Measurements from ENCODE around the gene QPCT. TPM values are rescaled to one million over a fixed set of nuclear protein-coding genes. Genes with fewer than 3 reads are reported as not detected.

The QPCT gene
- total RNA-seq, 1 donor from 2014 or later = not detected

DNA sequence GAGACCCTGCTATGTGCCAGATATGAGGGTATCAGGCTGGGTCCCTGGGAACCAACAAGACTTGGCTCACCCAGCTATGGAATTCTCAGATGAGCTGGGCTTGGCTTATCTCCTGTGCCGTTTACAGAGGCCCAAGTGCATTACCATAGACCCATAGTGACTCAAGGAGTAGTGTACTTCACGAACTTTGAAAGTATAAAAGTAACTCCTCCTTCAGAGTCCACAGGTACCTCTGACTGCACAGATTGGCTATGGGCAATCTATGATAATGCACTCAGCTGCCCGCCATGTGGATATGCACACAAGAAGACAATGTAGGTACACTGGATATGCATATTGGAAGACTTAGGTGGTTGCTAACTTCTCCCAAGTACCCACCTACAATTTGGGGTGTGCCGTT lies 78.4 kb downstream of the QPCT start:
- Mint-ChIP-seq H3K9me3 (ENCODE audit: unreplicated experiment) (no peaks in the 10 kb centered on the region), H3K4me3 (ENCODE audit: unreplicated experiment) (no peak overlapping the region)

More for the DNA sequence above, 78.4 kb downstream of the QPCT start:
- H3K36me3 Mint-ChIP-seq (ENCODE audit: unreplicated experiment) = no peaks in the 10 kb centered on the region
- peaks cover 18% of the 10 kb centered on the region for H3K4me1 Mint-ChIP-seq (ENCODE audit: unreplicated experiment)
- TF ChIP-seq, protein P1, sequence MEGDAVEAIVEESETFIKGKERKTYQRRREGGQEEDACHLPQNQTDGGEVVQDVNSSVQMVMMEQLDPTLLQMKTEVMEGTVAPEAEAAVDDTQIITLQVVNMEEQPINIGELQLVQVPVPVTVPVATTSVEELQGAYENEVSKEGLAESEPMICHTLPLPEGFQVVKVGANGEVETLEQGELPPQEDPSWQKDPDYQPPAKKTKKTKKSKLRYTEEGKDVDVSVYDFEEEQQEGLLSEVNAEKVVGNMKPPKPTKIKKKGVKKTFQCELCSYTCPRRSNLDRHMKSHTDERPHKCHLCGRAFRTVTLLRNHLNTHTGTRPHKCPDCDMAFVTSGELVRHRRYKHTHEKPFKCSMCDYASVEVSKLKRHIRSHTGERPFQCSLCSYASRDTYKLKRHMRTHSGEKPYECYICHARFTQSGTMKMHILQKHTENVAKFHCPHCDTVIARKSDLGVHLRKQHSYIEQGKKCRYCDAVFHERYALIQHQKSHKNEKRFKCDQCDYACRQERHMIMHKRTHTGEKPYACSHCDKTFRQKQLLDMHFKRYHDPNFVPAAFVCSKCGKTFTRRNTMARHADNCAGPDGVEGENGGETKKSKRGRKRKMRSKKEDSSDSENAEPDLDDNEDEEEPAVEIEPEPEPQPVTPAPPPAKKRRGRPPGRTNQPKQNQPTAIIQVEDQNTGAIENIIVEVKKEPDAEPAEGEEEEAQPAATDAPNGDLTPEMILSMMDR (IDR thresholded peaks at IDR 0.05) = no peak
- H3K27me3 Mint-ChIP-seq (ENCODE audit: unreplicated experiment) = no peaks in the 10 kb centered on the region
- DNase-seq (ENCODE audit: extremely low spot score, unreplicated experiment) = no peak
- H3K27ac Mint-ChIP-seq (ENCODE audit: unreplicated experiment) = no peak overlapping the region

Other genes starting within 250 kb of the QPCT start
- gene EIF2AK2, start 187.7 kb upstream of the QPCT start, total RNA-seq = 48.7 and 49.7 TPM in 2 replicates
- not detected in 2 replicates for gene SULT6B1, start 156.0 kb upstream of the QPCT start, total RNA-seq
- gene CEBPZOS, start 148.1 kb upstream of the QPCT start, total RNA-seq = not detected in 2 replicates
- 28.2 and 34.1 TPM in 2 replicates for gene CEBPZ, start 113.0 kb upstream of the QPCT start, total RNA-seq
- gene NDUFAF7, start 113.0 kb upstream of the QPCT start, total RNA-seq = 17.8 and 17.9 TPM in 2 replicates
- 50.1 and 54.7 TPM in 2 replicates for gene PRKD3, start 19.8 kb upstream of the QPCT start, total RNA-seq

Measured in osteocyte (in vitro differentiated cells).